ENCODE measurements around the gene PTPN14. TPM values are rescaled to one million over a fixed set of nuclear protein-coding genes. Genes with fewer than 3 reads are reported as not detected.

The PTPN14 gene
- total RNA-seq, 1 experiment from 2014 or later = 15.7 TPM

GRCh38 chr1:214459895-214460294 is 91.5 kb downstream of the PTPN14 start:
- H3K36me3 ChIP-seq (replicated peaks; ENCODE audit: control insufficient read depth, insufficient read depth, low read length) = no peaks in the 10 kb centered on the region
- no peaks in the 10 kb centered on the region for H3K27me3 ChIP-seq (ENCODE audit: control insufficient read depth, insufficient read depth, low read length)
- no peak overlapping the region for H3K4me3 ChIP-seq (ENCODE audit: insufficient read depth, low read depth, low read length)
- DNase-seq = no peak

GRCh38 chr1:214458541-214458940 is 92.9 kb downstream of the PTPN14 start:
- Histone ChIP-seq H3K27me3 (ENCODE audit: control insufficient read depth, insufficient read depth, low read length) (no peaks in the 10 kb centered on the region), H3K4me3 (ENCODE audit: insufficient read depth, low read depth, low read length) (no peak overlapping the region), H3K36me3 (replicated peaks; ENCODE audit: control insufficient read depth, insufficient read depth, low read length) (no peaks in the 10 kb centered on the region)
- no peak for DNase-seq

- Histone ChIP-seq H3K36me3 (replicated peaks; ENCODE audit: control insufficient read depth, insufficient read depth, low read length) (no peaks in the 10 kb centered on the region; the same call in 1 of the 2 replicates), H3K4me3 (ENCODE audit: insufficient read depth, low read depth, low read length) (no peak overlapping the region), H3K27me3 (ENCODE audit: control insufficient read depth, insufficient read depth, low read length) (no peaks in the 10 kb centered on the region)
- no peak for DNase-seq
Observed at GRCh38 chr1:214455971-214456867, 95.2 kb downstream of the PTPN14 start.

- Histone ChIP-seq H3K36me3 (replicated peaks; ENCODE audit: control insufficient read depth, insufficient read depth, low read length) (peaks cover 1% of the 10 kb centered on the region), H3K27me3 (ENCODE audit: control insufficient read depth, insufficient read depth, low read length) (no peaks in the 10 kb centered on the region), H3K4me3 (ENCODE audit: insufficient read depth, low read depth, low read length) (no peak overlapping the region)
- no peak for DNase-seq
Observed at GRCh38 chr1:214455479-214455878, 95.9 kb downstream of the PTPN14 start.

GRCh38 chr1:214454569-214455396 is 96.6 kb downstream of the PTPN14 start:
- Histone ChIP-seq H3K36me3 (replicated peaks; ENCODE audit: control insufficient read depth, insufficient read depth, low read length) (peaks cover 1% of the 10 kb centered on the region), H3K4me3 (ENCODE audit: insufficient read depth, low read depth, low read length) (no peak overlapping the region), H3K27me3 (ENCODE audit: control insufficient read depth, insufficient read depth, low read length) (no peaks in the 10 kb centered on the region)
- no peak for DNase-seq

- DNase-seq = no peak
- Histone ChIP-seq H3K4me3 (ENCODE audit: insufficient read depth, low read depth, low read length) (no peak overlapping the region), H3K36me3 (replicated peaks; ENCODE audit: control insufficient read depth, insufficient read depth, low read length) (peaks cover 1% of the 10 kb centered on the region), H3K27me3 (ENCODE audit: control insufficient read depth, insufficient read depth, low read length) (no peaks in the 10 kb centered on the region)
Observed at GRCh38 chr1:214453109-214453722, 98.2 kb downstream of the PTPN14 start.

GRCh38 chr1:214452152-214452784 is 99.1 kb downstream of the PTPN14 start:
- H3K36me3 ChIP-seq (replicated peaks; ENCODE audit: control insufficient read depth, insufficient read depth, low read length) = peaks cover 1% of the 10 kb centered on the region
- peak; percentile 48 for DNase-seq
- no peaks in the 10 kb centered on the region for H3K27me3 ChIP-seq (ENCODE audit: control insufficient read depth, insufficient read depth, low read length)
- H3K4me3 ChIP-seq (ENCODE audit: insufficient read depth, low read depth, low read length) = no peak overlapping the region

- H3K4me3 ChIP-seq (ENCODE audit: insufficient read depth, low read depth, low read length) = no peak overlapping the region
- H3K36me3 ChIP-seq (replicated peaks; ENCODE audit: control insufficient read depth, insufficient read depth, low read length) = peaks cover 1% of the 10 kb centered on the region
- no peaks in the 10 kb centered on the region for H3K27me3 ChIP-seq (ENCODE audit: control insufficient read depth, insufficient read depth, low read length)
- no peak for DNase-seq
Observed at GRCh38 chr1:214451596-214451995, 99.8 kb downstream of the PTPN14 start.

- no peak for DNase-seq
- no peaks in the 10 kb centered on the region for H3K27me3 ChIP-seq (ENCODE audit: control insufficient read depth, insufficient read depth, low read length)
- H3K36me3 ChIP-seq (replicated peaks; ENCODE audit: control insufficient read depth, insufficient read depth, low read length) = peaks cover 1% of the 10 kb centered on the region
- H3K4me3 ChIP-seq (ENCODE audit: insufficient read depth, low read depth, low read length) = no peak overlapping the region
Observed at GRCh38 chr1:214449371-214449770, 102.0 kb downstream of the PTPN14 start.

GRCh38 chr1:214448536-214448935 is 102.9 kb downstream of the PTPN14 start:
- H3K4me3 ChIP-seq (ENCODE audit: insufficient read depth, low read depth, low read length) = no peak overlapping the region
- H3K36me3 ChIP-seq (replicated peaks; ENCODE audit: control insufficient read depth, insufficient read depth, low read length) = peaks cover 1% of the 10 kb centered on the region
- no peaks in the 10 kb centered on the region for H3K27me3 ChIP-seq (ENCODE audit: control insufficient read depth, insufficient read depth, low read length)
- DNase-seq = peak; percentile 35

- H3K4me3 ChIP-seq (ENCODE audit: insufficient read depth, low read depth, low read length) = no peak overlapping the region
Observed at GRCh38 chr1:214447557-214447871, 103.9 kb downstream of the PTPN14 start.

GRCh38 chr1:214446772-214447556 is 104.4 kb downstream of the PTPN14 start:
- Histone ChIP-seq H3K36me3 (replicated peaks; ENCODE audit: control insufficient read depth, insufficient read depth, low read length) (peaks cover 1% of the 10 kb centered on the region), H3K27me3 (ENCODE audit: control insufficient read depth, insufficient read depth, low read length) (no peaks in the 10 kb centered on the region), H3K4me3 (ENCODE audit: insufficient read depth, low read depth, low read length) (no peak overlapping the region)
- DNase-seq = peak; percentile 77

More at GRCh38 chr1:214447557-214447871, 103.9 kb downstream of the PTPN14 start:
- peaks cover 1% of the 10 kb centered on the region for H3K36me3 ChIP-seq (replicated peaks; ENCODE audit: control insufficient read depth, insufficient read depth, low read length)
- H3K27me3 ChIP-seq (ENCODE audit: control insufficient read depth, insufficient read depth, low read length) = no peaks in the 10 kb centered on the region
- DNase-seq = no peak

GRCh38 chr1:214445831-214446614 is 105.4 kb downstream of the PTPN14 start:
- H3K4me3 ChIP-seq (ENCODE audit: insufficient read depth, low read depth, low read length) = no peak overlapping the region

More at GRCh38 chr1:214445831-214446614, 105.4 kb downstream of the PTPN14 start:
- DNase-seq = no peak
- no peaks in the 10 kb centered on the region for H3K27me3 ChIP-seq (ENCODE audit: control insufficient read depth, insufficient read depth, low read length)
- peaks cover 1% of the 10 kb centered on the region; the same call in 1 of the 2 replicates for H3K36me3 ChIP-seq (replicated peaks; ENCODE audit: control insufficient read depth, insufficient read depth, low read length)
